DMS53 treated with DMSO at 0.1 percent for 48 hours (cell line): ENCODE results near the gene SOD2.
"Not testable (repeated sequence)": the region's sequence is repeated elsewhere in the genome, so short reads cannot be mapped to it uniquely, and the experiment has no call there.

Experiments used
- DNase-seq: peaks from one replicate; lab custom pipeline; 2025; ENCODE audit not compliant: unreplicated experiment; lab: John Stamatoyannopoulos, UW

Gene SOD2

GRCh38 chr6:159684013-159684304 is 9.1 kb downstream of the SOD2 start:
- DNase-seq = no peak

- DNase-seq = no peak
These were observed 10.2 kb downstream of the SOD2 start for GRCh38 chr6:159682810-159683209.

- DNase-seq = no peak
These were observed 10.7 kb downstream of the SOD2 start for GRCh38 chr6:159682295-159682694.

GRCh38 chr6:159681191-159681880 is 11.7 kb downstream of the SOD2 start:
- DNase-seq = no peak

- no peak for DNase-seq
These were observed 12.9 kb downstream of the SOD2 start for GRCh38 chr6:159680104-159680503.

- no peak for DNase-seq
These were observed 13.7 kb downstream of the SOD2 start for GRCh38 chr6:159679091-159680077.

GRCh38 chr6:159678574-159678973 is 14.5 kb downstream of the SOD2 start:
- no peak for DNase-seq

GRCh38 chr6:159677506-159678165 is 15.4 kb downstream of the SOD2 start:
- no peak for DNase-seq

GRCh38 chr6:159676890-159677505 is 16.0 kb downstream of the SOD2 start:
- DNase-seq = no peak

GRCh38 chr6:159676236-159676635 is 16.8 kb downstream of the SOD2 start:
- DNase-seq = not testable (repeated sequence)

GRCh38 chr6:159665868-159666635 is 27.0 kb downstream of the SOD2 start:
- DNase-seq = no peak

- DNase-seq = not testable (repeated sequence)
These were observed 29.6 kb downstream of the SOD2 start for GRCh38 chr6:159663368-159663889.

GRCh38 chr6:159661977-159662376 is 31.1 kb downstream of the SOD2 start:
- not testable (repeated sequence) for DNase-seq

GRCh38 chr6:159655409-159655988 is 37.5 kb downstream of the SOD2 start:
- DNase-seq = no peak

GRCh38 chr6:159654483-159655098 is 38.5 kb downstream of the SOD2 start:
- DNase-seq = peak; percentile 22

- DNase-seq = no peak
These were observed 42.7 kb downstream of the SOD2 start for GRCh38 chr6:159650314-159650713.

- no peak for DNase-seq
These were observed 43.6 kb downstream of the SOD2 start for GRCh38 chr6:159649441-159649840.

- no peak for DNase-seq
These were observed 46.3 kb downstream of the SOD2 start for GRCh38 chr6:159646733-159647132.

GRCh38 chr6:159646116-159646515 is 46.9 kb downstream of the SOD2 start:
- DNase-seq = no peak
